ENCODE data around the gene AP1G2.
"Not testable (repeated sequence)": the region's sequence is repeated elsewhere in the genome, so short reads cannot be mapped to it uniquely, and the experiment has no call there.

AP1G2 gene

GRCh38 chr14:23601424-23601823, 33.8 kb upstream of the AP1G2 start:
- TF ChIP-seq POLR2AphosphoS5 (IDR thresholded peaks at IDR 0.05; ENCODE audit: low read depth) (no peak), REST (IDR thresholded peaks at IDR 0.05; ENCODE audit: insufficient replicate concordance, low read depth) (no peak), SPI1 (IDR thresholded peaks at IDR 0.05; ENCODE audit: borderline replicate concordance, low read depth) (no peak), GABPA (IDR thresholded peaks at IDR 0.05; ENCODE audit: low read depth) (no peak), CTCF (IDR thresholded peaks at IDR 0.05; ENCODE audit: insufficient read depth, low read length) (no peak)
- H3K27me3 ChIP-seq (ENCODE audit: insufficient read depth, poor library complexity, severe bottlenecking), result no peaks in the 10 kb centered on the region
- no peak overlapping the region for H3K4me3 ChIP-seq (replicated peaks; ENCODE audit: insufficient read depth, low read length)
- H3K27ac ChIP-seq (replicated peaks), result no peak overlapping the region
- DNase-seq (ENCODE audit: low read depth in 1 of 2, low spot score in 1 of 2), result no peak

GRCh38 chr14:23600806-23601205, 33.2 kb upstream of the AP1G2 start:
- H3K27ac ChIP-seq (replicated peaks), result no peak overlapping the region
- no peak for DNase-seq (ENCODE audit: low read depth in 1 of 2, low spot score in 1 of 2)
- no peak for TF ChIP-seq SPI1 (IDR thresholded peaks at IDR 0.05; ENCODE audit: borderline replicate concordance, low read depth)
- no peak for TF ChIP-seq GABPA (IDR thresholded peaks at IDR 0.05; ENCODE audit: low read depth)
- no peak for TF ChIP-seq REST (IDR thresholded peaks at IDR 0.05; ENCODE audit: insufficient replicate concordance, low read depth)
- TF ChIP-seq POLR2AphosphoS5 (IDR thresholded peaks at IDR 0.05; ENCODE audit: low read depth), result no peak
- TF ChIP-seq CTCF (IDR thresholded peaks at IDR 0.05; ENCODE audit: insufficient read depth, low read length), result no peak
- no peak overlapping the region for H3K4me3 ChIP-seq (replicated peaks; ENCODE audit: insufficient read depth, low read length)
- H3K27me3 ChIP-seq (ENCODE audit: insufficient read depth, poor library complexity, severe bottlenecking), result no peaks in the 10 kb centered on the region

GRCh38 chr14:23600322-23600707, 32.7 kb upstream of the AP1G2 start:
- Histone ChIP-seq H3K4me3 (replicated peaks; ENCODE audit: insufficient read depth, low read length) (no peak overlapping the region), H3K27me3 (ENCODE audit: insufficient read depth, poor library complexity, severe bottlenecking) (no peaks in the 10 kb centered on the region), H3K27ac (replicated peaks) (no peak overlapping the region)
- TF ChIP-seq CTCF (IDR thresholded peaks at IDR 0.05; ENCODE audit: insufficient read depth, low read length) (no peak), SPI1 (IDR thresholded peaks at IDR 0.05; ENCODE audit: borderline replicate concordance, low read depth) (no peak), GABPA (IDR thresholded peaks at IDR 0.05; ENCODE audit: low read depth) (no peak), REST (IDR thresholded peaks at IDR 0.05; ENCODE audit: insufficient replicate concordance, low read depth) (no peak), POLR2AphosphoS5 (IDR thresholded peaks at IDR 0.05; ENCODE audit: low read depth) (no peak)
- DNase-seq (ENCODE audit: low read depth in 1 of 2, low spot score in 1 of 2), result no peak

GRCh38 chr14:23594191-23594590, 26.6 kb upstream of the AP1G2 start:
- not testable (repeated sequence) for H3K4me3 ChIP-seq (replicated peaks; ENCODE audit: insufficient read depth, low read length); H3K27me3 ChIP-seq (ENCODE audit: insufficient read depth, poor library complexity, severe bottlenecking)

More at GRCh38 chr14:23594191-23594590, 26.6 kb upstream of the AP1G2 start:
- DNase-seq (ENCODE audit: low read depth in 1 of 2, low spot score in 1 of 2); H3K27ac ChIP-seq (replicated peaks): not testable (repeated sequence)
